HG03442 (cell line): ENCODE results near the gene DIDO1.

Experiments
- ATAC-seq: cut with Tn5 transposase; IDR thresholded peaks from one replicate; pipeline ENCODE4 v1.9.1; 2021; ENCODE audit warnings: mild to moderate bottlenecking, moderate library complexity; ENCODE audit not compliant: unreplicated experiment

DIDO1 gene

GRCh38 chr20:62897666-62898065, 28.6 kb downstream of the DIDO1 start:
- no peak for ATAC-seq

- no peak for ATAC-seq
Observed at GRCh38 chr20:62896526-62896925, 29.8 kb downstream of the DIDO1 start.

DNA sequence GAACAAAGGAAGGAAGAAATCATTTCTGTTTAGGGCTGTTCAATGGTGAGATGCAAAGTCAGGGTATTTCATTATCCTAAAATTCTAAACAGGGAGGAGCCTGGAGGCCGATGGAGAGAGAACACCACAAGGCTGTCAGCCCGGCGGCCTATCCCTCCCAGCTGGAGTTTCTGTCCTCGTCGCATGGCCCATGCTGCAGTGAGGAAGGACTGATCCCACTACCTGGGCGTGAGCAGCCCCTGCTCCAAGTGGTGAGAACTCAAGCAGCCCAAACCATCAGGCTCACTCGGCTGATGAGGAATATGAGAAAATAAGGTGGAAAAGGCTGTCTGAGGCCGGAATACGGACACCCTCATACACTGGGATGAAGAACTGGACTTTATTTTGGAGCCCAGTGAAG, 30.8 kb downstream of the DIDO1 start:
- ATAC-seq = no peak

DNA sequence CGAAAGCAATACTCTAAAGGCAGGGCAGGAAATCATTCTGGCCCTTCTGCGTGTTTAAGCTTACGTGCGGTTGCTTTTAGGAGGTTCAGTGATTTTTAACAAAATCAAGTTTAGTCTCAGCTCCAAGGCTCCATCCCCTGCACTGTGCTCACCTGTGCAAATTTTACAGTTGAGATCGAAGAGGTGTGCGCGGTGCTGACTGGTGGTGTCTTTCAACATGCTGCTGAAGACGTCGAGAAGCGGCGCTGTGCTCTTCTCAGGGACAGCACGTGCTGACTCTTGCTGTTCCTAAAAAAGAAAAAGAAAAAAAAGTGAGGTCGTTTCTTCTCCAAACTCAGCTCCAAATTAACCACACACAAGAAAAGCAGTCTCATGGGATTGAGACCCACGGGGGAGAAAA, 32.0 kb downstream of the DIDO1 start:
- no peak for ATAC-seq

- ATAC-seq = no peak
Observed at GRCh38 chr20:62893700-62894099, 32.6 kb downstream of the DIDO1 start.

- no peak for ATAC-seq
Observed at GRCh38 chr20:62892348-62893304, 33.7 kb downstream of the DIDO1 start.

DNA sequence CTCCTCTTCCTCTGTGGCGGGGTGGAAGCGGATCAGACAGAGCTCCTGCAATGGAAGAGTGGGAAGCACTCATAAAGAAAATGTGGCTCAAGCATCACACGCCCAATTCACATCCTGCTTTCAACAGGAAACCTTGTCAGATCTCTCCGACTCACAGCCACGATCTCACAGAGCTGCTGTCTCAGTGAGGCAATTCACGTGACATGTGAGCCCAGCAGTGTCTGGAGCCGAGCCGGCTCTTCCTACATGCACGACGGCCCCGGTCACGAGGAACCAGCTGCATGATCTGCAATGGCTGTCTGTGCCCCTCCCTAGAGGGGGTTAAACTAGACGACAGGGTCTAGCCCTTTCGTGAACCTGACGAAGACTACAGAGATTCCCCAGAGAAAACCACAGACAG, 35.2 kb downstream of the DIDO1 start:
- no peak for ATAC-seq

DNA sequence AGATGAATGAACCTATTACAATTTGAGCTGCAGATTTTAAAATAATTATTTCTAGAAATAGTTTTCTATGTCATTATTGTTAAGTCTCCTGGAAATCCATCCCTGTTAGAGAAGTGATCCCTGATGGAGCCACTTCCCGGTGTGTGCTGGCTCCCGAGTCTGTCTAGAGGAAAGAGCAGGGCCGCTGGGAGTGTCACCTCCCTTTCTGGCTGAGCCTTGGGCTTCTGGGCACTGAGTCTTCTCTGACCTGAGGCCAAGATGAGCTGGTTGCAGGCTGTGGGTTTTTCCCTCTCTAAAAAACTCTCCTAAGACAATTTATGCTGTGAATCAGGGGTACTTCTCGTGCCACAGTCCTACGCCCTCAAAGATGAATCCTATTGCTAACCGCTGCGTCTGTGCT, 35.9 kb downstream of the DIDO1 start:
- no peak for ATAC-seq

- ATAC-seq = no peak
Observed at GRCh38 chr20:62889871-62890270, 36.4 kb downstream of the DIDO1 start.

DNA sequence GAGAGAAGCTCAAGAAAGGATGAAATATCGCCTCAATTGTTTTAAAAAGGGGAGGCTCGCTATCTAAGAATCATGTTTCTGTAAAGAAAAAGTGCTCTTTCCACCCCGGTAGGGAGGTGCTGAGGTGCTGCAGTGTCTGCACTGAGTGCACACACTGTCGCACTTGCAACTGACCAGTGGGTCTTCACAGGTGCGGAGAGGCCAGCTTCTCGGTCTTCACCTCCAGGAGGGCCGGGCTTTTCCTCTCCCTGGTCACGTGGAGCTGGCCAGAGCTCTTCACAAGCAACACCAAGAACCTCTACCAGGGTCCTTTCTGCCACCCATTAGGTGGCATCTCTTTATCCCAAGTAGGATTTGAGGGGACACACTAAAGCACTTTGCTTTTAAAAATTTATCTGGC, 36.9 kb downstream of the DIDO1 start:
- ATAC-seq = no peak

- ATAC-seq = no peak
Observed at GRCh38 chr20:62888910-62889309, 37.4 kb downstream of the DIDO1 start.

- no peak for ATAC-seq
Observed at GRCh38 chr20:62888406-62888805, 37.9 kb downstream of the DIDO1 start.

GRCh38 chr20:62887860-62888239, 38.5 kb downstream of the DIDO1 start:
- ATAC-seq = no peak

DNA sequence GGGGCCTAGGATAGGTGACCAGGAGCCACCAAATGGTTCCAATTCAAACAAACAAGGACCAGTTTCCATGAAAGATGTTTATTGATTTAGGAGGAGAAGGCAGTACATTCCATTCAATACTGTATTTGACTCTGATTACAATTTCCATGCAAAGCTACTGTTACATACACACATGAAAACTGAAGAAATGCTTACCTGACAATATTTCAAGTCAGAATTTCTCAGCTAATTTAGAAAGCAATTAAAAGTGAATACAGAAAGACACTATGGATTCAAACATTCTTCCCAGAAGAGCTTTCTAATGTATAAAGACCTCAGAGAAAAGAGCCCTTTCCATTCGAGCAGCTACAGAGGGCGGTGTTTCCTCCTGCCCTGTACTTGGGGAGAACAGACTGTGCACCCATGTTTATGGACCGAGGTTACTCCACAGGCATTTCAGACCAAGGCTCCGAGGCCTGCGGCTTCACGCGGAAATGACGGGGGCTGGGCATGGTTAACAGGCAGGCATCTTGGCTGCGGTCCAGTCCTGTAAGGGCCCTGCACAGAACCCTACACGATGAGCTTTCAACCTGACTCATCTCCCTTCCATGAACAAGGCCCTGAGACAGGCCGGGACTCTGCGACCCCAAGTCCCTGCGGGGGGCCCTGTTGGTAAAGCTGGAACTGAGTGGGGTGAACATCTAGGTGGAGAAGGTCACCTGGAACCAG, 39.0 kb downstream of the DIDO1 start:
- ATAC-seq = no peak

GRCh38 chr20:62886709-62887058, 39.6 kb downstream of the DIDO1 start:
- ATAC-seq = no peak

DNA sequence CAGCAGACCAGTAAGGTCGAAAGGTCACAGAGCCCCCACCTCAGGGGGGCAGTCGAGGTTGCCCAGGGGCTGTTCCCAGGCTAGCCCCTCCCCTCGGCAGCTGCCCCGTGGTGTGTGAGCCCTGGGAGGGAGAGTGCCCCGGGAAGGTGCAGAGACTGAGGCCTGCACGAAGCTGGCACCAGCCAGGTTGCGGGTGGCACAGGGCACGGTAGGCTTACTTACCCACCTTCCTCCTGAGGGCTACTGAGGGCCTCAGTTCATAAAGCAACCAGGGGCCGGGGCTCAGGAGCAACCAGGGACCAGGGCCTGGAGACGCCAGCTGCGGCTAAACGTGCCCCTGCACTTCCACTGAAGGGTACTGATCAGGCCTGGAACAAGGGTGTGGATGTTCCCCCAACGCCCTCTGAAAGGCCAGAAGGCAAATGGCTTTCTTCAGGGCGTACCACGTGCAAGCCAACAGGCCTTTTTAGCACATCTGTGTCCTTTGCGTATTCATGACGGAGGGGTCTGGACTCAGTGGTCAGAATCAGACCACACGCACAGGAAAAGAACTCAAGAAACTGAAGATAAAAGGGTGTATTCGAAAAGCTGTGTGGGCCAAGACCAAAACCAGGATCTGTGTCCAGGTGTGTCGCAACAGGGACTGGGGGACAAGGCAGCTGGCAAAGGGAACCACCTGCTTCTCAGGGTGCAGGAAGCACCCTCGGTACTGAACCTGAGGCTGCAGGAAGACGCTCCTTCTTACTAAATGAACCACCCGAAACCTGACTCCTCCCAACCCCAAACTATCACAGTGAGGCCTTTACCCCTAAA, 40.2 kb downstream of the DIDO1 start:
- ATAC-seq = no peak

DNA sequence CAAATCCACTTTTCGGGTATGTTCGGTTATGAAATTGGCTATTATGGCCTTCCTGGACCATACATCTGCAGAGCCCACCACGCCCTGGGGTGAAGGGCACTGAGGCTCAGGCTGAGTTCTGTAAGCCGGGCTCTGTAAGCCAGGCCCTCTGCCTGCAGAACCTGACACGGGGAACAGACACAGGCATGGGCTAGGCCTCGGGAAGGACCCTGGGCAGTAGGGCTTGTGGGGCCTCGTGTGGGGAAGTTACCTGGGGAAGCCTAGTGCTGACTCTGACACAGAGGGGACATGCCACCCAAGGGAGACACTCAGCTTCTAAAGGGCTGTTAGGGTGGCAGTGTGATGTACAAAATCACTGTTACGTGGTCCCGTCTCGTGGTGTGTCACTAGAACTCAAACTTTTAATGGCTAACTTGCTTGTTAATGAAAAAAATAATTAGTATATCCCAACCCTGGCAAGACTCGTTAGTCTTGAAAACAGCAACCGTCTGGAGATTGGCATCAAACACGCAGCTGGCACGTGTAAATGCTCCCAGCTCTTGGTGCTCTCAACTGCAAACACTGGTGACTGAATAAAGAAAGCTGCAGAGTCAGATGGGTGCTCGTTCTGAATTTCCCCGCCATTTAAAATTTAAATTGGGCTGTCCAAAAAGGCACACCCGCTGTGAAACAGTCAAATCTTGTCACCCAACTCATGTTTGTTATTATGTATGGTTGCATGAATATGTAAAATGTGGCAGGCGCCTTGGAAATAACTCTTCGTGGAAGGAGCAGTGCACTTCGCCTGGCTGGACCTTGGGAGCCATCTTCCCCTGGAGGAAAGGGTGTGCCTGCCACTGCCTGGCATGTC, 41.0 kb downstream of the DIDO1 start:
- ATAC-seq = no peak

- no peak for ATAC-seq
Observed at GRCh38 chr20:62884556-62884955, 41.7 kb downstream of the DIDO1 start.

DNA sequence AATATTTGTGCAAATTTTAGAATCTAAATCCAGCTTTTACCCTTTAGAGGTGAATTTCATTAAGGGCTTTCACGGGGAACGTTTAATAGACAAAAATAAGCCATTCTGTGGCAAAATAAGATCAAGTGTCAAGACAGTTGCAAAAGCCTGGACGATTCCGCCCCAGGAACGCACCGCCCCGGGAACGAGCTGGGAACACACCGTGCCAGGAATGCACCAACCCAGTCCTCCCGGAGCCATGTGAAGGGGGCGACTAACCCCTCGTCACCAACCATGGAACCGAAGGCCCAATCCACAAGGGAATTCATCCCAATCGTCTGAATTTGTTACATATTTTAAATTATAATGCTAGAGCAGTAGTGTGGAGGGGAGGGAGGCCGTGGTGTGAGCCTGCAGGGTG, 43.9 kb downstream of the DIDO1 start:
- ATAC-seq = no peak

DNA sequence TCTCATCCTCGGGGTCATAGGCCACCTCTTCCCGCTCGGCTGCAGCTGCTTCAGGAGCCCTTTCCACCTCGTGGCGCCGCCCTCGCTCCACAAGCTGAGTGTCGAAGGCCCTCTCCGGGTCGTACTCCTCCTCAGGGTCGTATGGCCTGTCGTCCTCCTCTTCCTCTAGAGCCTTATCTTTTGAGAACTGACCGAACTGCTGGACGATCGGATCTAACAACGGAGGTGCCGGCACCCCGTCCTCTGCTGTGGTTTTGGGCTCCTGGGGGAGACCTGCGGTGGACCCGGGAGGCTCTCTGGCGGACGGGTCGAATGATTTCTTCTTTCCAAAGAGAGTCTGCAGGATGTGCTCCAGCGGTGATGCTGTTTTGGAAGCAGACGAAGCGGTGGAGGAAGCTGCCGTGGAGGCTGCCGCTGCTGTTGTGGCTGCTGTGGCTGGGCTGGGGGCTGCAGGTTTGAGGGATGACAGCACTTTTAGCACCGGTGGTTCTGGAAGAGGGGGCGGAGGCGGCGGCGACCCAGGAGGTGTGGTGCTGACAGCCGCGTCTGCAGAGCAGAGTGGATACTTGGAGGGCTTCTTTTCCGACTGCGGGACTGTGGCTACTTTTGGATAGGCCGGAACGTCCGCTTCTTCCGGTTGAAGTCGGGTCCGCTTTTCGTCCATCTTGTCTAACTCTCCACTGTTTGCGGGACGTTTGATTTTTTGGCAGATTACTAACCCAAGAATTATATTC, 44.5 kb downstream of the DIDO1 start:
- no peak for ATAC-seq
